Activated CD8-positive, alpha-beta memory T cell treated with anti-CD3 and anti-CD28 coated beads, Interleukin-2, amount 50 U/mL, for 48 hours (primary cell): ENCODE results near the gene TPM1.
"Not testable (repeated sequence)": the region's sequence is repeated elsewhere in the genome, so short reads cannot be mapped to it uniquely, and the experiment has no call there.

Experiments used
- DNase-seq: peaks from one replicate; pipeline ENCODE4 v3.0.0-alpha.2; 2020

TPM1 gene

GRCh38 chr15:63077952-63078351 is 35.4 kb downstream of the TPM1 start:
- no peak for DNase-seq

DNA sequence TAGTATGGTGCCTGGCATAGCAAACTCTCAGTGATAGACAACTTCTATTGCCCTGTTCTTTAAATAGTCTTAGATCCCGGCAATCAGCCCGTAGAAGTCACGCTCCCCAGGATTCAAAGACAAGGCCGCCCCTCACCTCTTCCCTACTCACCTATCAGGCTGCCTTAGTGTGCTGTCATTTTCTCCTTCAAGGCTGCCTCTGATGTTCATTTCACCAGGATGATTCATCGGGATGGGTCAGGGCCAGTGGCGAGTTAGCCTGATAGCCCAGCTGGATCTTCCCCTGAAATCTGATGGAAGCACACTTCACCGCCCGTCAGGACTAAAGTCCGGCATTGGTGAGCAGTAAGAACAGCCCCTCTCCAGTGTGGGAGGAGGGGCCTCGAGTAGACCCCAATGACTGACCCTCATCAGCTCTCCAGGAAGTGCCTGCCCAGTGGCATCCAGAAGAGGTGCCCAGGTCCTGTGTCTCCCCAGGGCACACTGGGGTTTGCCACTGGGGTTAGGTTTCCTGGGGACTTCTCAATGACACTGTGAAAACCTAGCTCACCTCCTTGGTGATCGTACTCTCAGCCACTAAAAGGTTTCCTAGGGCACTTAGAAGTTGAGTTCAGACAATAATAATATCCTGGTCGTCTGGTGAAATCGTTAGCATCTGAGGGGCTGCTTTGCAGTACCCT is 37.5 kb downstream of the TPM1 start:
- DNase-seq, result no peak

DNA sequence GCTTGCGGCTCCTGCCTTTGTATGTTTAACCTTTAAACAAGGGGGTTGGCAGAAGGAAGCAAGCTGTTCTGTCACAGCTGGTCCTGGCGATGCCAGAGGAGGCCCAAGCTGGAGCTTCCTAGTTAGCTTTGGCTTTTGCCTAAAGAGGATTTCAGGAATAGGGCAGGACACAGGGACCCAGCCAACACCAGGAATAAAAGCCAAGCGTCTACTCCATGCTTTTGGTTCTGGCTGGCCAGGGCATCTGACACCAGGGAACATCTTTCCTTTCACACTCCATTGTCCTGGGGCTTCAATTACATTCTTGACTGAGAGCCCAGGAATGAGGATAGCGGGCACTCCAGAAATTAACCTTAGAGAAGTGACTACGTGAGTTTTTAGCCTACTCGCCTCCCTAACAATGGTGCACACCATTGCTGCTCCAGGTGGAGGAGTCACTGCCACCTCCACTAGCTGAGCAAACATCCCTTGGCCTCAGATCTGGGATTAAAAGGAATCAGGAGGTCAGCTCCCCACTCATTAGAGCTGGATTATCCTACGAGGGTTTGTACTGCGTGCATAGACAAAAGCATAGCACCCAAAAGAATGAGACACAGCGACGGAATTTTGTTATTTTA is 38.2 kb downstream of the TPM1 start:
- no peak for DNase-seq

DNA sequence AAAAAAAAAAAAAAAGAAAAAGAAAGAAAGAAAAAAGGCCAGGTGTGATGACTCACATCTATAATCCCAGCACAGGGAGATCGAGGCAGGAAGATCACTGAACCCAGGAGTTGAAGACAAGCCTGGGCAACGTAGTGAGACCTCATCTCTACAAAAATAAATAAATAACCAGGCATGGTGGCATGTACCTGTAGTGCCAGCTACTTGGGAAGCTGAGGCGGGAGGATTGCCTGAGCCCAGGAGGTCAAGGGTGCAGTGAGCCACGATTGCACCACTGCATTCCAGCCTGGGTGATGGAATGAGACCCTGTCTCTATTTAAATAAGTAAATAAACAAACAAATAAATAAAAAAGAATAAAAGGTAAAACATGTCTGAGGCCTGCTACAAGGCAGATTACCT is 39.8 kb downstream of the TPM1 start:
- no peak for DNase-seq

GRCh38 chr15:63083044-63083443 is 40.5 kb downstream of the TPM1 start:
- no peak for DNase-seq

DNA sequence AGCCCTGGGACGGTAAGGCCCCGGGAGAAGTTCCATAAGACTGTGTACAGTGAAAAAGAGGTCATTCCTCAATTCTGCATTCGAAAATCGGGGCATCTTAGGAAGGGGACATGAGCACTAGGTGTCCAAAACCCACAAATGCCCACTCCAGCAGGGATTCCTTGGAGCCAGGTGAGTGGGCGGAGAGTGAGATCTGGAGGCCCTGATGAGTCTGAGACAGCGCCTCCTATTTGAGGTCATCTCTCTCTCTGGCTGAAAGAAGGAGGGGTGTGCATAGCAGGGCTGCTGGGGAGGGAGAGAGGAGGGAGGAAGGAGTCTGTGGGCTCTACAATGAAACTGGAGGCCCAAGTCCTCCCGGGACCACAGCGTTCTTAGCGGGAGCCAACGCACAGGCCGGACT is 41.0 kb downstream of the TPM1 start:
- no peak for DNase-seq

DNA sequence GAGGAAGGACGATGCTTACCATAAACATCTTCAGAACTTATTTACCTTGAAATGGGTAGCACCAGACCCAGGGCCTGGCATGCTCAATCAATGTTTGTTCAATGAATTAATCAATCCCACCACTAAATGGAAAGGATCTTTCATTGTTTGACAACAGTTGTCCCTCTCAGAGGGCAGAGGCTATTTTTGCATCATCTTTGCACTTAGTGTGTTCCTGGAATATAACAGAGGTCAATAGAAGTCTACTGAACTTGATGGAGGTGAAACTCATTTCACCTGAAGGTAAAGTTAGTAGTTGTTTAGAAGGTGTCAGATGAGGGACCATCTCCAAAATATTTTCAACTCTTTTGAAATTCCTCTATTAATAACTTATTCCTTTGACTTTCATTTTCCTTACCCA is 42.3 kb downstream of the TPM1 start:
- DNase-seq, result no peak

DNA sequence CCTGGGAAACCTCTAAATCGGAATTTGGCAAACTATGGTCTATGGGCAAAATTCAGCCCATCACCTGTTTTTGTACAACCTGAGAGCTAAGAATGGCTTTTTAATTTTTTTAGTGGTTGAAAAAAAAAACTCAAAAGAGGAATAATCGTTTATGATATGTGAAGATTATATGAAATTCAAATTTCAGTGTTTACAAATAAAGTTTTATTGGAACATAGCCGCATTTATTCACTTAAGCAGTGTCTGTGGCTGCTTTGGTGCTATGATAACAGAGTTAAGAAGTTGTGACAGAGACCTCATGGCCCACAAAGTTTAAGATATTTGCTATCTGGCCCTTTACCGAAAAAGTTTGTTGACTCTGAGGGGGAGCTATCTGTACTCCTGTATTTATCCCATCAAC is 42.7 kb downstream of the TPM1 start:
- DNase-seq, result no peak

GRCh38 chr15:63086271-63086670 is 43.7 kb downstream of the TPM1 start:
- no peak for DNase-seq

DNA sequence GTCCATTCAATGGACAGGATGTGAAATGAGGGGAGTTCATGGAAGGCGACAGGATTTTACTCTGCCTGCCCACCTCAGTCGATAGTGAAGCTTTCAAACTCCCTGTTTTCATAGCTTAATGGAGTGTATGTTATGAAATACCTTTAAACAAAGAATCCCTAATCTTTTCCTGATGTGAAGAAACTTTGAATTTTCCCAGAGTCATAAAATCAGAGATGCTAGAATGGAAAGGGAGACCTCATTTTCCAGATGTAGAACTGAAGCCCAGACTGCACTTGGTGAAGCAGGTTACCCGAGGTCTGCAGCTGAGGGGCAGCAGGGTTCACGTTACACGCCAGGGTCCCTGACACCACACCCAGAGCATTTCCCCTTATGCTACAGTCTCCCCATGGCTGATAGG is 44.4 kb downstream of the TPM1 start:
- DNase-seq, result no peak

DNA sequence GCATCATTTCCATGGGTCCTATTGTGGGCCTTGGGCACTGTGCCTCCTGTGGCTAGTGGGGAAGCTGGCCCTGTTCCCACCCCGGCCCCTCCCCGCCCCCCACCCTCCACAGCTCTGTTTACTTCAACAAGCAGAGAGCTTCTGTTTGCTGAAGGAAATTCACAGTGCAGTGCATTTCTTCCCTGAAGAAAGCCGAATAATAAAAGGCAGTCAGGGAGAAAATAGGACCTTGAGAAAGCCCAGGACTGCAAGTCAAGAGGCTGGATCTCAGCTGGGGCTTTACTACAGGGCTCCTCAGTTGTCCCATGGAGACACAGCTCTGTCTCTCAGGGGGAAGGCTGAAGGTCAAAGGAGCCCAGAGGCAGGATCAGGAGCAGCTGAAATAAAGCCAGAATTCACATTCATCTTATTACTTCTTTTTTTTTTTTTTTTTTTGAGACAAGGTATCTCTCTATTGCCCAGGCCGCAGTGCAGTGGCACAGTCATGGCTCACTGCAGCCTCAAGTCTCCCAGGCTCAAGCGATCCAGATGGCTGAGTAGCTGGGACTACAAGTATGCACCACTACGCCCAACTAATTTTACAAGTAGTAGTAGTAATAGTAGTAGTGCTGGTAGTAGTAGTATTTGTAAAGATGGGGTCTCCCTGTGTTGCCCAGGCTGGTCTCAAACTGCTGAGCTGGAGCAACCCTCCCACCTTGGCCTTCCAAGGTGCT is 46.1 kb downstream of the TPM1 start:
- no peak for DNase-seq

GRCh38 chr15:63089260-63090043 is 46.9 kb downstream of the TPM1 start:
- DNase-seq, result no peak

- DNase-seq, result no peak
These were observed 47.9 kb downstream of the TPM1 start for GRCh38 chr15:63090472-63090871.

DNA sequence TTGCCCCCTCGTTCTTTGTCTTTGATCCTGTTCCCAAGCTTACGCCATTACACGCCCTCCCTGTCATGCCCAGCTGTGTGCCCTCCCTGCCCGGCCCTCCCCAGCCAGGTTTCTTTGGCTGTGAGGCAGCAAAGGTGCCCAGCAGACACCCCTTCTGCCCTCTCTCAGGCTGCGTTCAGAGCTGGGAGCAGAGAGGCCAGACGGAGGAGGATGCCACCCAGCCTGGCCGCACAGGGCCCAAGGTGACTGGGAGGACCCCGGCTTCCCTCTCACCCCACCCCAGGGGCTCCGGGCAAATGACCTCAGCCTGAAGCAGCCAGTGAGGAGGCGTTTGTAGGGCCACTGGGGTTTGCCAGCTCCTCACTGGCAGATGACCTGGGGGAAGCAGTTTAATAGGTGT is 48.3 kb downstream of the TPM1 start:
- DNase-seq, result no peak

GRCh38 chr15:63091679-63092446 is 49.3 kb downstream of the TPM1 start:
- no peak for DNase-seq

DNA sequence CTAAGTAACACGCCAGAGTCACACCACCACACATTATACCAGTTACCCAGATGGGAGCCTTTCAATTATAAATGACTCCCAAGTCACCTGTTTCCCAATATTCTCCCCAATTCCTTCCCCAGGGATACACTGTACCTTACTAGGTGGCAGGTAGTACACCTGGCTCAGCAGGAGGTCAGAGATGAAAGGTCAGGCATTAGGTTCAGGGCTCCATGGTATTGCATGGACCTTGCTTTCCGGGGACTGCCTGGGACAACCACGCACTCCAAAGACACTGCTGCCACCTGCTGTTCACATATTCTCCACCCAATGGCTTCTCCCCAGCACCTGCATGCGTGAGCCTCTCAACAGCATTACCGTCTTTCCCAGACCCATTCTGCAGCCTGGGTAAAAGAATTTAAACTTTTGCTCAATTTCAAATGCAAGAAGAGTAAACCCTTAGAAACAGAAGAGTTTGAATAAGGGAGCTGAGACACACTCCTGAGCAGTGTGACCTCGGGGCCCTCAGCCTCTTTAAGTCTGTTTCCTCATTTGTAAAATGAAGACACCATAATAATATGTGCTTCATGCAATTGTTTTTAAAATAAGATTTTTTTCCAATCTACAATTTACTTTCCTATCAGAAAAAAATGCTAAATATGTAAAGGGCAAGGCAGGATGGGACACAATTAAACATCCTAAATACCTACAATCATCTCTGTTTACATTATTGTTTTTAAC is 51.1 kb downstream of the TPM1 start:
- peak; percentile 82 for DNase-seq

GRCh38 chr15:63094495-63094931 is 52.0 kb downstream of the TPM1 start:
- no peak for DNase-seq

- no peak for DNase-seq
These were observed 53.6 kb downstream of the TPM1 start for GRCh38 chr15:63096178-63096577.

GRCh38 chr15:63098901-63099300 is 56.4 kb downstream of the TPM1 start:
- not testable (repeated sequence) for DNase-seq

DNA sequence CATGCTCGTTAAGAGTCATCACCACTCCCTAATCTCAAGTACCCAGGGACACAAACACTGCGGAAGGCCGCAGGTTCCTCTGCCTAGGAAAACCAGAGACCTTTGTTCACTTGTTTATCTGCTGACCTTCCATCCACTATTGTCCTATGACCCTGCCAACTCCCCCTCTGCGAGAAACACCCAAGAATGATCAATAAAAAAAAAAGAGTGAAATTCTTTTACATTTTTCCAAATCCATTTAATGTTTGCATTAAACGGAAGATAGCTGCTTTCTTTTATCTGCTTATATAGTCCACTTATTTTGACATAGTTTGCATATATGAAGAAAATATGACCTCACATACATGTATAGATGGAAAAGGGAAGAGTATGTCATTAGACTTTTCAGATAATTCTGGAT is 57.0 kb downstream of the TPM1 start:
- not testable (repeated sequence) for DNase-seq

- no peak for DNase-seq
These were observed 60.9 kb downstream of the TPM1 start for GRCh38 chr15:63103416-63103815.

GRCh38 chr15:63104727-63105126 is 62.2 kb downstream of the TPM1 start:
- no peak for DNase-seq
